Central memory CD8-positive, alpha-beta T cell (primary cell): ENCODE measurements around the gene GALR3.
A peak's percentile ranks its signal among the peaks of the same experiment; 100 is the strongest.

ENCODE experiments used
- ATAC-seq: fragments of 150-1000 bp; cut with Tn5 transposase; replicated peaks from 2 replicates; pipeline ENCODE4 v1.10.0; 2022; ENCODE audit warnings: mild to moderate bottlenecking, moderate FRiP score, moderate number of reproducible peaks; ENCODE audit not compliant: poor library complexity, severe bottlenecking; ENCODE audit errors: extremely low read depth
- DNase-seq, 2 donors: peaks; one replicate each; pipeline ENCODE4 v3.0.0; 2021; ENCODE audit warnings: low spot score in 2 of 2
- H3K27ac Mint-ChIP-seq: one replicate; pipeline ENCODE4 v1.8.0; 2022; ENCODE audit warnings: low read depth, mild to moderate bottlenecking, moderate library complexity, mixed read lengths
- H3K27me3 Mint-ChIP-seq: one replicate; pipeline ENCODE4 v1.8.0; 2022; ENCODE audit warnings: mixed read lengths
- H3K36me3 Mint-ChIP-seq: one replicate; pipeline ENCODE4 v1.8.0; 2022; ENCODE audit warnings: mild to moderate bottlenecking, moderate library complexity, mixed read lengths; ENCODE audit not compliant: insufficient read depth
- H3K4me1 Mint-ChIP-seq: one replicate; pipeline ENCODE4 v1.8.0; 2022; ENCODE audit warnings: mixed read lengths
- H3K4me3 Mint-ChIP-seq: one replicate; pipeline ENCODE4 v1.8.0; 2022; ENCODE audit warnings: mild to moderate bottlenecking, moderate library complexity, mixed read lengths
- H3K9me3 Mint-ChIP-seq: one replicate; pipeline ENCODE4 v1.8.0; 2022; ENCODE audit warnings: mixed read lengths

GALR3 gene

DNA sequence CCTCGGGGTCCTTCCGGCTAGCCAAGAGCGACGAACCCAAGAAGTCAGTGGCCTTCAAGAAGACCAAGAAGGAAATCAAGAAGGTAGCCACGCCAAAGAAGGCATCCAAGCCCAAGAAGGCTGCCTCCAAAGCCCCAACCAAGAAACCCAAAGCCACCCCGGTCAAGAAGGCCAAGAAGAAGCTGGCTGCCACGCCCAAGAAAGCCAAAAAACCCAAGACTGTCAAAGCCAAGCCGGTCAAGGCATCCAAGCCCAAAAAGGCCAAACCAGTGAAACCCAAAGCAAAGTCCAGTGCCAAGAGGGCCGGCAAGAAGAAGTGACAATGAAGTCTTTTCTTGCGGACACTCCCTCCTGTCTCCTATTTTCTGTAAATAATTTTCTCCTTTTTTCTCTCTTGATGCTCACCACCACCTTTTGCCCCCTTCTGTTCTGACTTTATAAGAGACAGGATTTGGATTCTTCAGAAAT is 17.3 kb upstream of the GALR3 start:
- Mint-ChIP-seq H3K27ac (no peak overlapping the region), H3K4me3 (peak overlapping the region; percentile 71), H3K9me3 (no peaks in the 10 kb centered on the region), H3K27me3 (peaks cover 64% of the 10 kb centered on the region), H3K4me1 (peaks cover 39% of the 10 kb centered on the region), H3K36me3 (peaks cover 5% of the 10 kb centered on the region)
- no peak for DNase-seq
- no peak for ATAC-seq

DNA sequence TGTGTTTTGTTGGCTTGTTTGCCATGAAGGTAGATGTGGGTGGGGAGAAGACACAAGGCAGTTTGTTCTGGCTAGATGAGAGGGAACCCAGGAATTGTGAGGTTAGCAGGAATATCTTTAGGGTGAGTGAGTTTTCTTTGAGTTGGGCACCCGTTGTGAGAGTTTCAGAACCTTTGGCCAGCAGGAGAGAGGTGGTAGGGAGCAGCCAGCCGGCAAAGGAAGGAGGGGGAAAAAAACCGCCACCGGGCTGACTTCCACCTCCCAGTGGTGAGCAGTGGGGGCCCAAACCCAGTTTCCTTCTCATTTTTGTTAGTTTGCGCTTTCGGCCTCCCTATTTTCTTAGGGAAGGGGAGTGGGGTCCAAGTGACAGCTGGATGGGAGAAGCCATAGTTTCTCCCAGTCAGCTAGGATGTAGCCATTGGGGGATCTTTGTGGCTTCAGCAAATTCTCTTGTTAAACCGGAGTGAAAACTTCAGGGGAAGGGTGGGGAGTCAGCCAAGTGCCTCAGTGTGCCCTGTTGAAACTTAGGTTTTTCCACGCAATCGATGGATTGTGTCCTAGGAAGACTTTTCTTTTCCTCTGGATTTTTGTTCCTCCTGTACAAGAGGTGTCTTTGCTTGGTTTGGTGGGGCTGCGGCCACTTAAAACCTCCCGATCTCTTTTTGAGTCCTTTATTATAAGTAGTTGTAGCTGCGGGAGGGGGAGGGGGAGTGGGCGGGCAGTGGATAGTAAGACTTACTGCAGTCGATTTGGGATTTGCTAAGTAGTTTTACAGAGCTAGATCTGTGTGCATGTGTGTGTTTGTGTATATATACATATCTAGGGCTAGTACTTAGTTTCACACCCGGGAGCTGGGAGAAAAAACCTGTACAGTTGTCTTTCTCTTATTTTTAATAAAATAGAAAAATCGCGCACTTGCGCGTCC is 16.5 kb upstream of the GALR3 start:
- Mint-ChIP-seq H3K36me3 (peaks cover 5% of the 10 kb centered on the region), H3K27me3 (peaks cover 64% of the 10 kb centered on the region), H3K9me3 (no peaks in the 10 kb centered on the region), H3K4me1 (peaks cover 39% of the 10 kb centered on the region), H3K4me3 (peak overlapping the region; percentile 71), H3K27ac (no peak overlapping the region)
- ATAC-seq = no peak
- no peak for DNase-seq

DNA sequence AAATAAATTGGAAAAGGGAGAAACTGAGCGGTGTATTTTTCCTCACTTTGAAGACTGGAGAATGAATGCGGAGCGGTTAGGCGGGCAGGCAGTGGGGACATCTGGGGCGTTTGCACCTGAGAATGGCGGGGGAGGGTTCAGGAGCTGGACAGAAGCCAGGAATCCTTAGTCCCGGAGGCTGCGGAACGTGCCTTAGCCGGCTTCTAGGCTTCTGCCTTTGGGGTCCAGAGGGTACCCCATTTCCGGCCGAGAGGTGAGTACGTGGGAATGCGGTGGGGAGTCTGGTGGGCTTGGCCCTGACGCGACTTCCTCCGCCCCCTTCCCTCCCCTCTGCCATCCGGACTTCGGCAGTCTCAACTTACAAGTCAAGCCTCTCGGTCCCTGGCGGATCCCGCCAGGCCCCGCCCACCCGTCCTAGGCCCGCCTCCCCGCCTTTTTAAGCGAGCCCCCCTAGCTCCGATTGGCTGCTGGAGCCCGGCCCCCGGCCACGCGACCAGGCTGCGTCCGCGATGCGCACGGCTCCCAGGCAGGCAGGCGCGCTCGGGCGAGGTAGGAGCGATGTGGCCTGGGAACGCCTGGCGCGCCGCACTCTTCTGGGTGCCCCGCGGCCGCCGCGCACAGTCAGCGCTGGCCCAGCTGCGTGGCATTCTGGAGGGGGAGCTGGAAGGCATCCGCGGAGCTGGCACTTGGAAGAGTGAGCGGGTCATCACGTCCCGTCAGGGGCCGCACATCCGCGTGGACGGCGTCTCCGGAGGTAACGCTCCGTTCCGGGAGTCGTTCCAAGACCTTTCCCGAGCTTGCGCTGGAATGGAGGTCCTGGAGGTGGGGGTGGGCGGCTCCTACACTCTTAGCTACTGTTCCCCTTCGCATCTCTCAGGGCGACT is 15.5 kb upstream of the GALR3 start, which contains the start of gene GCAT:
Gene GCAT, plus strand, starts transcription at position 525 of the 884 bp plus-strand sequence. Its CDS starts 34 bp downstream, at position 559.
- Mint-ChIP-seq H3K9me3 (no peaks in the 10 kb centered on the region), H3K4me3 (peak within 1 kb of the TSS; percentile 61), H3K27me3 (peaks cover 60% of the 10 kb centered on the region), H3K27ac (no peak within 1 kb of the TSS), H3K36me3 (peaks cover 5% of the 10 kb centered on the region), H3K4me1 (peaks cover 38% of the 10 kb centered on the region)
- peak; percentile 84 for ATAC-seq
- peak; percentile 44 to 61 for DNase-seq

DNA sequence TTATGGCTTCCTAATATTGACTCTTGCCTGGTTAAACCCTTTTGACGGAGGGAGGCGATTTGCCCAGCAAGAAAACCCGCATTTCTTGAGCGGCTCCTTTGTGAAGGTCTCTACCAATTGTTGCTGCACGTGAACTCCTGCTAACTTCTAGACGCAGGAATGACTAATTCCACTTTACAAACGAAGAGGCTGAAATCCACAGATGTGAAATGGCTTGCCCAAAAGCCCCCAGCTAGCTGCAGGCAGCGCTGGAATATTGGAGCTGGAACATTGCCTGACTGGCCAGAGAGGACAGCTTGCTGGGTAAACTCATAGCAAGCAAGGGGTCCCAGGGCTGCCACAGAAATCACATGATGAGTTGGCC is 14.9 kb upstream of the GALR3 start:
- Mint-ChIP-seq H3K27ac (no peak overlapping the region), H3K27me3 (peaks cover 54% of the 10 kb centered on the region), H3K36me3 (peaks cover 5% of the 10 kb centered on the region), H3K4me1 (peaks cover 31% of the 10 kb centered on the region), H3K9me3 (no peaks in the 10 kb centered on the region), H3K4me3 (peak overlapping the region; percentile 61)
- DNase-seq (no peak), ATAC-seq (no peak)

DNA sequence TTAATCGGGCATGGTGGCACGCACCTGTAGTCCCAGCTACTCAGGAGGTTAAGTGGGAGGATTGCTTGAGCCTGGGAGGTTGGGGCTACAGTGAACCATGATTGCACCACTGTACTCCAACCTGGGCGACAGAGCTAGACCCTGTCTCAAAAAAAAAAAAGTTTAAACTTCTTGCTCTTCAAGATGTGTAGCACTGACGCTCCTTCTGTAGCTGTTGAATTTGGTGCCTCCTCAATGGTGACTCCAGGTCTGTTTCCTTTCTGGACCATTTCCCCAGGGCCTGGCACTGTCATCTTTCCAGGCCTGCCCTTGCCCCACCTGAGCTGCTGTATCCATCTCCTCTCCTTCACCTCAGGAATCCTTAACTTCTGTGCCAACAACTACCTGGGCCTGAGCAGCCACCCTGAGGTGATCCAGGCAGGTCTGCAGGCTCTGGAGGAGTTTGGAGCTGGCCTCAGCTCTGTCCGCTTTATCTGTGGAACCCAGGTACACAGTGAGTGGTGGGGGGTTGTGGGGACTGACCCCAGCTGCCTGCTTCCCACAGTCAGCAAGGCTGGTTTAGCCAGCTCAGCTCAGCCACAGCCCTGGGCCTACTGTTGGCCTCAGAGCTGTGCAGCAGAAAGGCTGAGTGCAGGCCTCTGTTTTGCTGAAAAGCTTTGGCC is 13.4 kb upstream of the GALR3 start:
- H3K27me3 Mint-ChIP-seq = peaks cover 40% of the 10 kb centered on the region
- peaks cover 24% of the 10 kb centered on the region for H3K4me1 Mint-ChIP-seq
- no peak overlapping the region for H3K4me3 Mint-ChIP-seq
- H3K27ac Mint-ChIP-seq = no peak overlapping the region
- DNase-seq (no peak), ATAC-seq (no peak)
- no peaks in the 10 kb centered on the region for H3K9me3 Mint-ChIP-seq
- peaks cover 9% of the 10 kb centered on the region for H3K36me3 Mint-ChIP-seq

DNA sequence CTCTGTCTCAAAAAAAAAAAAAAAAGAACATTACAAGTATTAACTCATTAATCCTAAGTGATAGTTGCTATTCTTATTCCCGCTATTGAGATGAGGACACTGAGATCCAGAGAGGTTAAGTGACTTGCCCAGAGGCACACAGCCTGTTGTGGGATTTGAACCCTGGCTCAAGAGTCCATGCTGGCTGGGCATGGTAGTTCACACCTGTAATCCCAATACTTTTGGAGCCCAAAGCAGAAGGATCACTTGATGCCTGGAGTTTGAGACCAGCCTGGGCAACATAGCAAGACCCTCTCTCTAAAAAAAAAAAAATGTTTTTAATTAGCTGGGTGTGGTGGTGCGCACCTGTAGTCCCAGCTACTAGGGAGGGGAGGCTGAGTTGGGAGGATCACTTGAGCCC is 11.3 kb upstream of the GALR3 start:
- peaks cover 31% of the 10 kb centered on the region for H3K27me3 Mint-ChIP-seq
- no peak overlapping the region for H3K4me3 Mint-ChIP-seq
- peaks cover 10% of the 10 kb centered on the region for H3K4me1 Mint-ChIP-seq

DNA sequence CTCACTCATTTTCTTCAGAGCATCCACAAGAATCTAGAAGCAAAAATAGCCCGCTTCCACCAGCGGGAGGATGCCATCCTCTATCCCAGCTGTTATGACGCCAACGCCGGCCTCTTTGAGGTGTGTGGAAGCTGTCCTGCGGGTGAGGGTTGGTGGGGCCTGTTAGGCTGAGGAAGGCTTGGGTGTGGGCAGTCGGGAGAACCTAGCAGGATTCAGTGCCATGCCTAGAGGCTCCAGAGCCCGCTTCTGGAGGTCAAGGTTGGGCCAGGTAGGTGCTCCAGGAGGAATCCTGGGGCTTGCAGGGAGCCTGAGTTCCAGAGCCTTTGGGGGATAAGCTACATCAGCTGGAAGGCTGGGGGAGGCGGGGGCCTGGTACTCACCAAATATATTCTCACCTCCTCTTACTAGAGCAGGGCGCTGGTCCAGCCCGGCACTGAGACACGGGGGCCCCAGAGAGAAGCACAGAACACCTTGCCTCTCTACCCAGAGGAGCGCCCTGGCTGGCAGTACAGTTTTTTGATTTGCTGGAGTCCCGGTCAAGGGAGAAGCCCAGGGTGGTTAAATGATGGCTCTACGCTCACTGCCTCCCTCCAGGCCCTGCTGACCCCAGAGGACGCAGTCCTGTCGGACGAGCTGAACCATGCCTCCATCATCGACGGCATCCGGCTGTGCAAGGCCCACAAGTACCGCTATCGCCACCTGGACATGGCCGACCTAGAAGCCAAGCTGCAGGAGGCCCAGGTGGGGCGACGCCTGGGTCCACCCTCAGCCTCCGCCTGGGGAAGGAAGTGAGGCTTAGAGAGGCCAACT is 10.1 kb upstream of the GALR3 start:
- ATAC-seq (no peak), DNase-seq (no peak)
- Mint-ChIP-seq H3K4me1 (peaks cover 7% of the 10 kb centered on the region), H3K4me3 (no peak overlapping the region), H3K27me3 (peaks cover 25% of the 10 kb centered on the region), H3K9me3 (no peaks in the 10 kb centered on the region), H3K27ac (no peak overlapping the region), H3K36me3 (peaks cover 4% of the 10 kb centered on the region)

More for the DNA sequence above, 11.3 kb upstream of the GALR3 start:
- Mint-ChIP-seq H3K27ac (no peak overlapping the region), H3K9me3 (no peaks in the 10 kb centered on the region), H3K36me3 (peaks cover 4% of the 10 kb centered on the region)
- DNase-seq (no peak), ATAC-seq (no peak)

DNA sequence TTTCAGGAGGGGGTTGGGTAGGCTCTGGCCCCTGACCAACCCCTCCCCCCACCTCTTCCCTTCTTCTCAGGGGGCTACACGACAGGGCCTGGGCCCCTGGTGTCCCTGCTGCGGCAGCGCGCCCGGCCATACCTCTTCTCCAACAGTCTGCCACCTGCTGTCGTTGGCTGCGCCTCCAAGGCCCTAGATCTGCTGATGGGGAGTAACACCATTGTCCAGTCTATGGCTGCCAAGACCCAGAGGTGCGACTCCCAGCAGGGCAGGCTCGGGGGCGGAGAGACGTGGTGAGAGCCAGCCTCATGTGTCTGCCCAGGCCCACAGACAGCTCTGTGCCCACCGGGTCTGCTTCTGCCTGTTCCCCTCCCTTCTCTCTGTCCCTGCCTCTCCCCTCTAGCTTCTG is 7.6 kb upstream of the GALR3 start:
- DNase-seq (no peak), ATAC-seq (no peak)
- Mint-ChIP-seq H3K27ac (no peak overlapping the region), H3K4me3 (no peak overlapping the region), H3K27me3 (peaks cover 10% of the 10 kb centered on the region), H3K36me3 (peaks cover 4% of the 10 kb centered on the region), H3K4me1 (no peaks in the 10 kb centered on the region), H3K9me3 (no peaks in the 10 kb centered on the region)

DNA sequence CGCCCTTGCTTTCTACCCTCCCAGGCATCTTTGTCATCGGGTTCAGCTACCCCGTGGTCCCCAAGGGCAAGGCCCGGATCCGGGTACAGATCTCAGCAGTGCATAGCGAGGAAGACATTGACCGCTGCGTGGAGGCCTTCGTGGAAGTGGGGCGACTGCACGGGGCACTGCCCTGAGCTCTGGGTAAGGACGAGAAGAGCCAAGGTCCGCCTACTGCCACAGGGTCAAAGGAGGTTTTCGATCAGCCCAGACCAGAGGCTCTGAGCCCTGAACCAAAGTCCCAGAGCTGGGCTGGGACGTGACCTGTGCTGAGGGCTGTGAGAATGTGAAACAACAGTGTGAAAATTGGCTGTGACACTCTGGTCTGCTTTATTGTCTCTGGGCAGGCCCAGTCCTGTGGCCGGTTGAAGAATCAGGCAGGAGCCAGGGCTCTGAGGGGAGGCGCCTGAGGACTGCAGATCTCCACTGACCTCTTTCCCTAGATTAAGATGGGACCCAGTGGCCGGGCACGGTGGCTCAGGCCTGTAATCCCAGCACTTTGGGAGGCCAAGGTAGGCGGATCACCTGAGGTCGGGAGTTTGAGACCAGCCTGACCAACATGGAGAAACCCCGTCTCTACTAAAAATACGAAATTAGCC is 6.5 kb upstream of the GALR3 start:
- no peaks in the 10 kb centered on the region for H3K9me3 Mint-ChIP-seq
- H3K27ac Mint-ChIP-seq = no peak overlapping the region
- no peak for ATAC-seq
- peaks cover 4% of the 10 kb centered on the region for H3K36me3 Mint-ChIP-seq
- no peak for DNase-seq
- H3K27me3 Mint-ChIP-seq = peaks cover 12% of the 10 kb centered on the region
- no peaks in the 10 kb centered on the region for H3K4me1 Mint-ChIP-seq
- no peak overlapping the region for H3K4me3 Mint-ChIP-seq

DNA sequence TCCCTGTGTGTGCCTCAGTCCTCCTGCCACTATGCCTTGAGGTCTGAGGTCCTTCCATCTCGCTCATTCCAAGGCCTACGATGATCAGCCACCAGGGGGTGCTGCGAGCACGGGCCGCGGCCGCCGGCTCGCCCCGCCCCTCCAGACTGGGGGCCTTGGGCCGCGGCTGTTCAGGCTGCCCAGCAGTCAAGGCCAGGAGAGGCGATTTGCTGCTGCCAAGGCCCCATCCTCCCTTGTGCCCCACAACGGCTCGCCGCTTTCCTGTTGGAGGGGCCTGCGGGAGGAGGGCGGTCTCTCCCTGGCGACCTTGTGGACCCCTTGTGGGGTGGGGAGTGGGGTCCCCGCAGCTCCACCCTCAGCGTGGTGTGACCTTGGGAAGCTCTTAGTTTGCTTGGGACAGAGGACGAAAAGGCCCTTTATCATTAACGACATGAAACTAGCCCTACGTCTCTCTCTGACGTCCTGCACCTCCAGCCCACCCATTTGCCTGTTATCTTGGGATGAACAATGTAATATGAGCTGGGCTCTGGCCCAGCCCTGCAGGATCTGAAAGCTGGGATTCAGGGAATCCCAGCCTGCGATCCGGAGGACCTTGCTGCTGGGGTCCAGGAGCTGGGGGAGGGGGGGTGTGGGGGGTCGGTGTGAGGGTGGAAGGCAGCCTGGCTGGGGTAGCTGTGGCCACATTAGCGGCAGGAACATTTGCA is 5.3 kb upstream of the GALR3 start:
- Mint-ChIP-seq H3K9me3 (no peaks in the 10 kb centered on the region), H3K4me3 (peak overlapping the region; percentile 52), H3K36me3 (peaks cover 4% of the 10 kb centered on the region), H3K4me1 (no peaks in the 10 kb centered on the region), H3K27me3 (peaks cover 19% of the 10 kb centered on the region), H3K27ac (no peak overlapping the region)
- ATAC-seq = peak; percentile 74
- DNase-seq = peak; percentile 61 to 78
